ENCODE results near the gene SPI1. TPM values are rescaled to one million over a fixed set of nuclear protein-coding genes. Genes with fewer than 3 reads are reported as not detected.

The SPI1 gene
- total RNA-seq, 2 donors from 2014 or later: not detected

DNA sequence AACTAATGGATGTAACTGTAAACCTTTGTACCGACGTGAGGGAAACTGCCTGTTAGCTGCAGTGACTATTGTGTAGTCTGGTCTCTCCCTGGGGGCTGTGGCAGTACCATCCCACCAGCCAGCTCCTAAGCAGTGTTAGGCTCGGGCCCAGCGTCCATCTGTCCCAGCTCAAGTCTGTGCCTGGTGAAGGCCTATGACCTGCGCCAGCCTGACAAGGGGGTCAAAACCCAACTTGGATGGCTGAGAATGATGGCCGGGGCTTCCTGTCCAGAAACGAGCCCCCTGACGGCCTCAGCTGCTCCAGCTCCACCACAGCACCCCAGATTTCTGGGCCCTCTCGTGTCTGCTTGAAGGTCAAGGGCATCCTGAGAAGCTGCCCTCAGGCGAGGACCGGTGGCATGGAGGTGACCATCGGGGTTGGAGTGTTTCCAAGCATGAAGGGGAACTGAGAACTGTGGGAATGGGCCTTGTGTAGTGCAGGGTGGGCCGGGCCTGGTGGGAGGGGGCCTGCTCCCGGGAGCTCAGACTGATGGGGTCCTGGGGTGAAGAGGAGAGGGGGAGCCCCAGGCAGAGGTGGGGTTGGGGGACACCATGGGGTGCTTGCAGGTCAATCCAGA is 14.3 kb upstream of the SPI1 start:
- no peaks in the 10 kb centered on the region for H3K4me1 ChIP-seq (ENCODE audit: control insufficient read depth, insufficient read depth, low read length)
- no peaks in the 10 kb centered on the region for H3K27me3 Mint-ChIP-seq (ENCODE audit: insufficient read depth)
- no peaks in the 10 kb centered on the region for H3K27me3 ChIP-seq (ENCODE audit: control insufficient read depth, insufficient read depth, low read length, poor library complexity, severe bottlenecking)
- H3K9ac ChIP-seq (ENCODE audit: extremely low read depth, low read length, poor library complexity, severe bottlenecking): no peak overlapping the region
- 91 to 93% methylated on average over 9 to 14 of the region's 14 CpGs for WGBS, 2 experiments (ENCODE audit: insufficient coverage in 1 of 2, insufficient read length in 1 of 2)
- H3K4me1 Mint-ChIP-seq: no peaks in the 10 kb centered on the region
- H3K27ac Mint-ChIP-seq: no peak overlapping the region
- no peaks in the 10 kb centered on the region for H3K9me3 ChIP-seq (ENCODE audit: control insufficient read depth, low read length)
- no peak overlapping the region for H3K4me3 Mint-ChIP-seq
- H3K36me3 ChIP-seq (ENCODE audit: control insufficient read depth, insufficient read depth, low read length): no peaks in the 10 kb centered on the region
- no peak for DNase-seq
- H3K36me3 Mint-ChIP-seq (ENCODE audit: low read depth): no peaks in the 10 kb centered on the region
- TF ChIP-seq, protein P1, sequence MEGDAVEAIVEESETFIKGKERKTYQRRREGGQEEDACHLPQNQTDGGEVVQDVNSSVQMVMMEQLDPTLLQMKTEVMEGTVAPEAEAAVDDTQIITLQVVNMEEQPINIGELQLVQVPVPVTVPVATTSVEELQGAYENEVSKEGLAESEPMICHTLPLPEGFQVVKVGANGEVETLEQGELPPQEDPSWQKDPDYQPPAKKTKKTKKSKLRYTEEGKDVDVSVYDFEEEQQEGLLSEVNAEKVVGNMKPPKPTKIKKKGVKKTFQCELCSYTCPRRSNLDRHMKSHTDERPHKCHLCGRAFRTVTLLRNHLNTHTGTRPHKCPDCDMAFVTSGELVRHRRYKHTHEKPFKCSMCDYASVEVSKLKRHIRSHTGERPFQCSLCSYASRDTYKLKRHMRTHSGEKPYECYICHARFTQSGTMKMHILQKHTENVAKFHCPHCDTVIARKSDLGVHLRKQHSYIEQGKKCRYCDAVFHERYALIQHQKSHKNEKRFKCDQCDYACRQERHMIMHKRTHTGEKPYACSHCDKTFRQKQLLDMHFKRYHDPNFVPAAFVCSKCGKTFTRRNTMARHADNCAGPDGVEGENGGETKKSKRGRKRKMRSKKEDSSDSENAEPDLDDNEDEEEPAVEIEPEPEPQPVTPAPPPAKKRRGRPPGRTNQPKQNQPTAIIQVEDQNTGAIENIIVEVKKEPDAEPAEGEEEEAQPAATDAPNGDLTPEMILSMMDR (conservative IDR thresholded peaks at IDR 0.05): no peak
- no peak overlapping the region for H3K4me3 ChIP-seq (ENCODE audit: low read length)
- H3K27ac ChIP-seq (ENCODE audit: low read depth, low read length): no peak overlapping the region
- no peaks in the 10 kb centered on the region for H3K9me3 Mint-ChIP-seq

DNA sequence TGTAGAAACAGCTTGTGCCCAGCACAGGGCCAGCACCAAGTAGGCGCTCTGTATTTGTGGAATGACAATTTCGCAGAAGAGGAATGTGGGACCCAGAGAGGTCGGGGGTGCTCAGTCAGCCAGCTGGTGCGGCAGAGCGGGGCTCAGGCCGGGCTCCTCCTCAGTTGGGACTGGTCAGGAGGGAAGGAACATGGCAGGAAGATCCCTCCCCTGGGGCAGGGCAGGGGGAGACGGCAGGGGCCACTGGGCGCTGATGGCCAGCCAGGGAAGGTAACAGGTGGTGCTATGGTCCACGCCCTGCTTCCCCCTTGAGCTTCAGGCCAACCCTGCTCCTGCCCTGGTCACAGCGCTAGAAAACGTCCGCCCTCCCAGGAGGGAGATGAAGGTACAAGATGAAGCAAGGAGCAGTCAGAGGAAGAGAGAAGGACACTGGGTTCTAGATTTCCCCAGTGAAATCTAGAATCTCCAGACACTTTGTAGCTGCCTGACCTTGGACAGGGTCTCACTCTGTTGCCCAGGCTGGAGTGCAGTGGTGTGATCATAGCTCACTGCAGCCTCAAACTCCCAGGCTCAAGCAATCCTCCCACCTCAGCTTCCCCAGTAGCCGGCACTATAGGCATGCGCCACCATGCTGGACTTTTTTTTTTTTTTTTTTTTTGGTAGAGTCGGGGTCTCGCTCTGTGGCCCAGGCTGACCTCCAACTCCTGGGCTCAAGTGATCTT is 13.5 kb upstream of the SPI1 start:
- Mint-ChIP-seq H3K27me3 (ENCODE audit: insufficient read depth) (no peaks in the 10 kb centered on the region), H3K36me3 (ENCODE audit: low read depth) (no peaks in the 10 kb centered on the region), H3K4me1 (no peaks in the 10 kb centered on the region), H3K9me3 (no peaks in the 10 kb centered on the region), H3K27ac (no peak overlapping the region), H3K4me3 (no peak overlapping the region)
- no peaks in the 10 kb centered on the region for H3K9me3 ChIP-seq (ENCODE audit: control insufficient read depth, low read length)
- WGBS, 2 experiments (ENCODE audit: insufficient coverage in 1 of 2, insufficient read length in 1 of 2): 95% methylated on average over 11 to 16 of the region's 16 CpGs
- H3K4me3 ChIP-seq (ENCODE audit: low read length): no peak overlapping the region
- H3K36me3 ChIP-seq (ENCODE audit: control insufficient read depth, insufficient read depth, low read length): no peaks in the 10 kb centered on the region
- no peak for DNase-seq
- no peaks in the 10 kb centered on the region for H3K4me1 ChIP-seq (ENCODE audit: control insufficient read depth, insufficient read depth, low read length)
- TF ChIP-seq, protein P1 (conservative IDR thresholded peaks at IDR 0.05): no peak
- H3K9ac ChIP-seq (ENCODE audit: extremely low read depth, low read length, poor library complexity, severe bottlenecking): no peak overlapping the region
- no peaks in the 10 kb centered on the region for H3K27me3 ChIP-seq (ENCODE audit: control insufficient read depth, insufficient read depth, low read length, poor library complexity, severe bottlenecking)
- H3K27ac ChIP-seq (ENCODE audit: low read depth, low read length): no peak overlapping the region

DNA sequence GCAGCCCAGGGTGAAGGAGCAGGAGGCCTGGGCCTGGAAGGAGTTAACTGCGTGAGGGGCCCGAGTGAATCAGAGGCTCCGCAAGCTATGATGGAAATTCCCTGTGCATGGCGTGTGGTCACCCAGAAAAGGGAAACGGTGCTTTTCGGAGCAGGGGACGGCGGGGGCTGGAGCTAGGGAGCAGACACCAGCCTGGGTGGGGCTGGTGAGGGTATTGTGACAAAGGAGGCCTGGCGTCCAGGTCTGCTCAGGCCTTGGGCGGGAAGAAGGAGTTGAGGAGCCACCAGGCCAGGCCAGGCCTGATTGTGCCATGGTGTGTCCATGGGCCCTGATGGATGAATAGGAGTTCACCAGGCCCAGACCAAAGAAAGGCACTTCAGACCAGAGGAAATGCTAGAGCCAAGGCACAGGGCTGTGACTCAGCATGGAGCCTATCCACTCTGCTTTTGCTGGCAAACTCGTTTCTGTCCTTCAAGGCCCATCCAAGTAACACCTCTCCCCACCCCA is 12.8 kb upstream of the SPI1 start:
- no peaks in the 10 kb centered on the region for H3K27me3 Mint-ChIP-seq (ENCODE audit: insufficient read depth)
- Histone ChIP-seq H3K4me1 (ENCODE audit: control insufficient read depth, insufficient read depth, low read length) (no peaks in the 10 kb centered on the region), H3K9ac (ENCODE audit: extremely low read depth, low read length, poor library complexity, severe bottlenecking) (no peak overlapping the region), H3K9me3 (ENCODE audit: control insufficient read depth, low read length) (no peaks in the 10 kb centered on the region), H3K36me3 (ENCODE audit: control insufficient read depth, insufficient read depth, low read length) (no peaks in the 10 kb centered on the region), H3K27me3 (ENCODE audit: control insufficient read depth, insufficient read depth, low read length, poor library complexity, severe bottlenecking) (no peaks in the 10 kb centered on the region), H3K27ac (ENCODE audit: low read depth, low read length) (no peak overlapping the region), H3K4me3 (ENCODE audit: low read length) (no peak overlapping the region)
- TF ChIP-seq, protein P1 (conservative IDR thresholded peaks at IDR 0.05): no peak
- H3K4me3 Mint-ChIP-seq: no peak overlapping the region
- peak; percentile 44 for DNase-seq
- H3K9me3 Mint-ChIP-seq: no peaks in the 10 kb centered on the region
- no peaks in the 10 kb centered on the region for H3K36me3 Mint-ChIP-seq (ENCODE audit: low read depth)
- H3K27ac Mint-ChIP-seq: peak overlapping the region; percentile 64
- no peaks in the 10 kb centered on the region for H3K4me1 Mint-ChIP-seq
- WGBS, 2 experiments (ENCODE audit: insufficient coverage in 1 of 2, insufficient read length in 1 of 2): 95% methylated on average over 10 to 11 of the region's 11 CpGs
